ENCODE measurements around the gene CRYAA. TPM values are rescaled to one million over a fixed set of nuclear protein-coding genes. Genes with fewer than 3 reads are reported as not detected.
"Not testable (repeated sequence)": the region's sequence is repeated elsewhere in the genome, so short reads cannot be mapped to it uniquely, and the experiment has no call there.

CRYAA gene, protein sequence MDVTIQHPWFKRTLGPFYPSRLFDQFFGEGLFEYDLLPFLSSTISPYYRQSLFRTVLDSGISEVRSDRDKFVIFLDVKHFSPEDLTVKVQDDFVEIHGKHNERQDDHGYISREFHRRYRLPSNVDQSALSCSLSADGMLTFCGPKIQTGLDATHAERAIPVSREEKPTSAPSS
- polyA plus RNA-seq, result not detected
- long read RNA-seq, donor 1, result 0 reads
- long read RNA-seq, donor 2, result 0 reads
- long read RNA-seq, donor 3, result 0 reads
- long read RNA-seq, donor 4, result 0 reads
- long read RNA-seq, donor 5, result 0 reads
- long read RNA-seq, donor 6, result 0 reads
- long read RNA-seq, donor 7, result 0 reads
- long read RNA-seq, donor 8, result 0 reads
- long read RNA-seq, donor 9, result 0 reads
- long read RNA-seq, donor 10, result 0 reads
- long read RNA-seq, donor 11, result 0 reads

DNA sequence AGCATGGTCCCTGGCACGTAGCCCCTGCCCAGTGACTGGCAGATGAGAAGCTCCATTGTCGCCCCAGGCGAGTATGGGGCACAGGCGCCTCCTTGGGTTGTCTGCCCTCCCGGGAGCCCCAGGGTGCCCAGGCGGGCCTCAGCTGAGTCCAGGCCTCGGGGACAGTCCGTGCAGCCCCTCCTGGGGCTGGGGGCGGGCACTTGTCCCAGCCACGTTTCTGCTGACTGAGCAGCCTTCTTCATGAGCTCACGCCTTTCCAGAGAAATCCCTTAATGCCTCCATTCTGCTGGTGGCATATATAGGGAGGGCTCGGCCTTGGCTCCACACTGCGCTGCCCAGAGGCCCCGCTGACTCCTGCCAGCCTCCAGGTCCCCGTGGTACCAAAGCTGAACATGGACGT is at the start of gene CRYAA:
Gene CRYAA, plus strand, starts transcription at position 301 of the 400 bp plus-strand sequence. Its CDS starts 92 bp downstream, at position 393.
- not testable (repeated sequence) for H3K4me3 ChIP-seq (ENCODE audit: low read length); H3K9me3 ChIP-seq (ENCODE audit: control insufficient read depth, low read depth, low read length); H3K27me3 ChIP-seq (ENCODE audit: control insufficient read depth, insufficient read depth, low read length); DNase-seq; H3K4me1 ChIP-seq (ENCODE audit: control insufficient read depth, insufficient read depth, low read length); H3K27ac ChIP-seq (ENCODE audit: low read length); H3K36me3 ChIP-seq (ENCODE audit: control insufficient read depth, insufficient read depth, low read length)
- WGBS (ENCODE audit: insufficient coverage, low lambda C conversion rate), result no CpG with 5 or more reads among the region's 16 CpGs

DNA sequence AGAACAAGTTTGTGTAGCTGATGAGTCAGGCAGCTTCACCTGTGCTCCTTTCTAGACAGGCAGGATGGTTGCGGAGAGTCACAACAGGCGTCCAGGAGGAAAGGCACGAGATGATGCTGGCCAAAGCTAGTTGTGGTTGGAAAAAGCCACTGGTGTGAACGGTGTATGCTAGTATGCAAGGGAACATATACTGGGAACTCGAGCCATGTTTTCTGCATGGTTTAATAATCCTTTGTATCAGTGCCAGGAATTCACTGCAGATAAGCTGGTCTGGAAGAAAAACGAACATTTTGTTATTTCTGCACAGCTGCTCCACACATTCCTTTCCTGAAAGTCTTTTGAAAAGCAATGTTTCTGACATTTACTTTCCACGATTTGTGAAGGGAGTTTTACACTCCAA is 38.7 kb upstream of the CRYAA start:
- not testable (repeated sequence) for H3K27me3 ChIP-seq (ENCODE audit: control insufficient read depth, insufficient read depth, low read length); H3K9me3 ChIP-seq (ENCODE audit: control insufficient read depth, low read depth, low read length); H3K4me3 ChIP-seq (ENCODE audit: low read length); H3K27ac ChIP-seq (ENCODE audit: low read length); H3K36me3 ChIP-seq (ENCODE audit: control insufficient read depth, insufficient read depth, low read length); DNase-seq; H3K4me1 ChIP-seq (ENCODE audit: control insufficient read depth, insufficient read depth, low read length)
- WGBS (ENCODE audit: insufficient coverage, low lambda C conversion rate), result no CpG with 5 or more reads among the region's 7 CpGs

DNA sequence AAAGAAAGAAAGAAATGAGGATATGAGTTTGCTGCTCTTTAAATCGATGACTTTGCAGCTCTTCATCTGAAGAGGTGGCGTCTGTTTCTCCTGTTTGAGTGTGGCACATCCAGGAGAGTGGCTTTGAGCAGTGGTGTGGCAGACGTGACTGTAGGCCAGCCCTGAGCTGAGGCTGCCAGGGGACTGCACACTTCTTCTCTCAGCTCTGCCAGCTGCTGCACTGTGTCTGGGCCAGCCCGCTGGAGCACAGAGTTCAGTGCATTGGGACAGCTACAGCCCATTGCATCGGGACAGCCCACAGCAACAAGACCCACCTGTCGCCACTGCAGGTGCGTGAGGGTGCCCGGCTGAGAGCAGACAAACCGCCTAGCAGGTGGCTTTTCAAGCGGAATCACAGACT is 34.3 kb upstream of the CRYAA start:
- H3K36me3 ChIP-seq (ENCODE audit: control insufficient read depth, insufficient read depth, low read length); H3K9me3 ChIP-seq (ENCODE audit: control insufficient read depth, low read depth, low read length); H3K27ac ChIP-seq (ENCODE audit: low read length); H3K4me3 ChIP-seq (ENCODE audit: low read length); H3K27me3 ChIP-seq (ENCODE audit: control insufficient read depth, insufficient read depth, low read length); H3K4me1 ChIP-seq (ENCODE audit: control insufficient read depth, insufficient read depth, low read length); DNase-seq: not testable (repeated sequence)
- no CpG with 5 or more reads among the region's 10 CpGs for WGBS (ENCODE audit: insufficient coverage, low lambda C conversion rate)

DNA sequence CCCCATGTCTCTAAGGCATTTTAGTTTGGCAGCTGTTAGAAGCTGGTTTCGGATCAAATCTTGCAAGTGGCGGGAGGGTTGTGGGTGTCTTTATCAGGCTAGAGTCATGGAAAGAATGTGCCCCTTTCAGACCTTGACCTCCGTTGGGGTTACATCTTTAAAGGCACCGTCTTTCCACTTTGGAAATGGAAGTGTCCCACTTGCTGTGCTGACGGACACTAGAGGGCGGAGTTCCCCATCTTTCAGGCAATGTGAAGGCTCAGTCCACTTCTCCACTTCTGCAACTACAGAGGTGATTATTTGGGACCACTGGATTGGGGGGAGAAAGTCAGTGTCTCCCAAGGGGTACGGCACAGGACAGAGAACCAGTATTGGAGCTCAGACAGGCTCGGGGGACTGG is 29.9 kb upstream of the CRYAA start:
- not testable (repeated sequence) for H3K36me3 ChIP-seq (ENCODE audit: control insufficient read depth, insufficient read depth, low read length); H3K9me3 ChIP-seq (ENCODE audit: control insufficient read depth, low read depth, low read length); H3K27me3 ChIP-seq (ENCODE audit: control insufficient read depth, insufficient read depth, low read length); H3K27ac ChIP-seq (ENCODE audit: low read length); DNase-seq; H3K4me3 ChIP-seq (ENCODE audit: low read length); H3K4me1 ChIP-seq (ENCODE audit: control insufficient read depth, insufficient read depth, low read length)
- no CpG with 5 or more reads among the region's 8 CpGs for WGBS (ENCODE audit: insufficient coverage, low lambda C conversion rate)

DNA sequence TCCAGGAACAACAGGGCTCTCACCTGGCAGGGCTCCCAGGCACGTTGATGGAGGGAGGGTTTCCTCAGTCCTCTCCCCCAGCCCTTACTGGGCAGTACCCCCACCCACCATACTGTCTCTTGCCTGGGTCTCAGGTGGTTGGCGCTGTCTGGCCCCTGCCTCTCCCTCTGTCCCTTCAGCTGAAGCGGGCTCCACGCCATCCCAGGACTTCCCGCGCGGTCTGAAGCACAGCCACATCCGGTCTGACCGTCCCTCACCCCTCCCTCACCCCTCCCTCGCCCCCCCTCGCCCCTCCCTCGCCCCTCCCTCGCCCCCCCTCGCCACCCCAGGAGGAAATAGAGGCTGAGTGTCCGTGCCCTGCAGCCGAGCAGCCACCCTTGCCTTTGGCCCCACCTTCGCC is 27.4 kb upstream of the CRYAA start:
- not testable (repeated sequence) for H3K9me3 ChIP-seq (ENCODE audit: control insufficient read depth, low read depth, low read length); H3K4me1 ChIP-seq (ENCODE audit: control insufficient read depth, insufficient read depth, low read length); H3K27me3 ChIP-seq (ENCODE audit: control insufficient read depth, insufficient read depth, low read length); H3K4me3 ChIP-seq (ENCODE audit: low read length); DNase-seq; H3K27ac ChIP-seq (ENCODE audit: low read length); H3K36me3 ChIP-seq (ENCODE audit: control insufficient read depth, insufficient read depth, low read length)
- no CpG with 5 or more reads among the region's 17 CpGs for WGBS (ENCODE audit: insufficient coverage, low lambda C conversion rate)

DNA sequence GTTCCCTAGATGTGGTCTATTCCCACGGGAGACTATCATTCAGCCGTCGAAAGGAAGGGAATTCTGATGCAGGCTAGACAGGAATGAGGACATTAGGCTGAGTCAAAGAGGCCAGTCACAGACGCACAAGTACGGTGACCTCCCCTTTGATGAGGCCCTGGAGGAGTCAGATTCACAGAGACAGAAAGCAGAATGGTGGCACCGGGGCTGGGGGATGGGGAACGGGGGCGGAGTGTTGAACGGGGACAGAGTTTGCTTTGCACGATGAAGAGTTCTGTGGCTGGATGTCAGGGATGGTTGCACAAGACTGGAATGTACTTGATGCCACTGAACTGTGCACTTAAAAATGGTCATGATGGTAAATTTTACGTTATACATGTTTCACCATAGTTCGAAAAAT is 22.2 kb upstream of the CRYAA start:
- WGBS (ENCODE audit: insufficient coverage, low lambda C conversion rate), result no CpG with 5 or more reads among the region's 12 CpGs

DNA sequence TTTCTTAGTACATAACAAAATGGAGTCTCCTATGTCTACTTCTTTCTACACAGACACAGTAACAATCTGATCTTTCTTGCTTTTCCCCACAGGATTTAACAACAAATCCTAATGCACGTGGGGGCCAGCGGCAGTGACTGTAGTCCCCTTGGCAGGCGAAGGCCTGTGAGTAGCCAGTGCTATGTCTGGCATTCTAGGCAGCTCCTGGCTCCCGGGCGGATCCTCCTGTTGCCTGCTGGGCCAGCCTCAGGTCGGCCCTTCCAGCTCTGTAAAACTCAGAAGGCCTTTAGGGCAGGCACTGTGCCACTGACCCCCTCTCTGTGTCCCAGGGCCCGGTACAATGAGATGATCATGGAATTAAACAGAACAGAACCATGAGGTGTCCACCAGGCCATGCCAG is 20.8 kb upstream of the CRYAA start:
- not testable (repeated sequence) for H3K27ac ChIP-seq (ENCODE audit: low read length); H3K4me1 ChIP-seq (ENCODE audit: control insufficient read depth, insufficient read depth, low read length); H3K4me3 ChIP-seq (ENCODE audit: low read length); DNase-seq; H3K36me3 ChIP-seq (ENCODE audit: control insufficient read depth, insufficient read depth, low read length); H3K9me3 ChIP-seq (ENCODE audit: control insufficient read depth, low read depth, low read length); H3K27me3 ChIP-seq (ENCODE audit: control insufficient read depth, insufficient read depth, low read length)
- WGBS (ENCODE audit: insufficient coverage, low lambda C conversion rate), result no CpG with 5 or more reads among the region's 7 CpGs

More for the DNA sequence above, 22.2 kb upstream of the CRYAA start:
- not testable (repeated sequence) for H3K4me3 ChIP-seq (ENCODE audit: low read length); DNase-seq; H3K36me3 ChIP-seq (ENCODE audit: control insufficient read depth, insufficient read depth, low read length); H3K9me3 ChIP-seq (ENCODE audit: control insufficient read depth, low read depth, low read length); H3K27me3 ChIP-seq (ENCODE audit: control insufficient read depth, insufficient read depth, low read length); H3K4me1 ChIP-seq (ENCODE audit: control insufficient read depth, insufficient read depth, low read length); H3K27ac ChIP-seq (ENCODE audit: low read length)

DNA sequence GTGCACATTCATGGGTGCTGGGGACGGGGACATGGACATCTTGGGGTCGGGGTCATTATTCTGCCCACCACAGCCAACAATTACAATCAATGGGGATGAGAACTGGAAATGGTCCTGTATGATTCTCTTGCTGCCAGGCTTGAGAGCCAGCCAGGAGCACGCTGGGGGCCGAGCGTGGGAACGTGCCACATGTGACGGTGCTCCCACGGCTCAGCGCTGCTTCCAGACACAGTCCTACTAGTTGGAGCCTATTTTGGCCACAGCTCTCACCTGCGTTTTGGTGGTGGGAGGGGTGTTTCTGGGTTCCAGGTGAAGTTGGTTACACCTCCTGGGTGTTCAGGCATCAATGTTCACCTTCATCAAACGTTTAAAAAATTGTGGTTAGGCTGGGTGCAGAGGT is 19.5 kb upstream of the CRYAA start:
- H3K27ac ChIP-seq (ENCODE audit: low read length); H3K4me3 ChIP-seq (ENCODE audit: low read length); H3K36me3 ChIP-seq (ENCODE audit: control insufficient read depth, insufficient read depth, low read length); H3K9me3 ChIP-seq (ENCODE audit: control insufficient read depth, low read depth, low read length); DNase-seq; H3K27me3 ChIP-seq (ENCODE audit: control insufficient read depth, insufficient read depth, low read length); H3K4me1 ChIP-seq (ENCODE audit: control insufficient read depth, insufficient read depth, low read length): not testable (repeated sequence)
- no CpG with 5 or more reads among the region's 11 CpGs for WGBS (ENCODE audit: insufficient coverage, low lambda C conversion rate)

DNA sequence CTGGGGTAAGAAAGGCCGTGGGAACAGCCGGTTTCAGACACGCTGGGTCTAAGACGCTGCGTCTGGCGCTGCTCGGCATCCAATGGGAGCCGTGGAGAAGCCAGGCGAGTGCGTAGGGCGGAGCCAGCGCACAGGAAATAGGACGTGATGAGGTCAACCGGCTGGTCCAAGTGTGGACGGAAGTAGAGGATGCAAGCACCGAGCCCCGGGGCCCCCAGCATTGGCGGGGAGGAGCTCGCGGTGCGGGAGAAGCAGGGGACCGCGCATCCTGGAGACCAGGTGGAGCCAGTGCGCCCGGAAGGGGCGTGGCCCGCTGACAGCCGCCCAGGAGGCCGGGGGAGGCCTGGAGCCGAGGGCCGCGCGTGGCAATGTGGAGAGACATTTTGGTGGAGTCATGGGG is 15.2 kb upstream of the CRYAA start:
- H3K27me3 ChIP-seq (ENCODE audit: control insufficient read depth, insufficient read depth, low read length); H3K4me1 ChIP-seq (ENCODE audit: control insufficient read depth, insufficient read depth, low read length); H3K9me3 ChIP-seq (ENCODE audit: control insufficient read depth, low read depth, low read length); DNase-seq; H3K4me3 ChIP-seq (ENCODE audit: low read length); H3K27ac ChIP-seq (ENCODE audit: low read length); H3K36me3 ChIP-seq (ENCODE audit: control insufficient read depth, insufficient read depth, low read length): not testable (repeated sequence)
- WGBS (ENCODE audit: insufficient coverage, low lambda C conversion rate), result no CpG with 5 or more reads among the region's 33 CpGs

DNA sequence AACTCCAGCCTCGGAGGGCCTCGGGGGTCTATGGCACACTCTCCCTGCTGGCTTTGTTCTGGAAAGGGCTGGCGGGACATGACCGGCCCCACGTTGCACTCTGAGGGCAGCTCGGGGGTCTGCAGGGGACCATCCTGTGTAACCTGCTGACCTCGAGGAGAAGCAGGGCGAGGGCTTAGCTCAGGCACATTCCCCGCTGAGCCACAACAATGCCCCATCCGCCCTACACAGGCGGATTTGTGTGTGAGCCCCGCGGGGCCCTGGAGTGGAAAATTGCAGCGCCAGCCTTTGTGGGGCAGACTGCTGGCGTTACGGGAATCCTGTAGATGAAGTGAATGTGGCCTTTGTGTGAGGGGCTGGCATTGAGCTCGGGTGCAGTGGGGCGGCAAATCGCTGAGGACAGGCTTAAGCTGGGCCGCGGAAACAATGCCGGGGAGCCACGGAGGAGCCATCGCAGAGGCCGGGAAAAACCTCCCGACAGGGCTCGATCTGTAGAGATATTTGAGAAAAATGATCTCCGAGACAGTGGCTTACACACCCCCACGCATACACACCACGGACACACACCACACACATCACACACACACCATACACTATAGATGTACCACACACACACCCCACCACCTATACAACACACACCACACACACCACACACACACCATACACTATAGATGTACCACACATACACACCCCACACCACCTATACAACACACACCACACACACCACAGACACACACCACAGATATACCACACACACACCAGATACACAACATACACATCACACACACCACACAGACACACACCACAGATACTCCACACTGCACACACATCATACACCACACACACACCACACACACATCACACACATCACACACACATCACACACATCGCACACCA is 9.3 kb upstream of the CRYAA start:
- H3K9me3 ChIP-seq (ENCODE audit: control insufficient read depth, low read depth, low read length); DNase-seq: not testable (repeated sequence)

More for the DNA sequence above, 9.3 kb upstream of the CRYAA start:
- not testable (repeated sequence) for H3K27ac ChIP-seq (ENCODE audit: low read length); H3K27me3 ChIP-seq (ENCODE audit: control insufficient read depth, insufficient read depth, low read length); H3K4me1 ChIP-seq (ENCODE audit: control insufficient read depth, insufficient read depth, low read length); H3K36me3 ChIP-seq (ENCODE audit: control insufficient read depth, insufficient read depth, low read length); H3K4me3 ChIP-seq (ENCODE audit: low read length)
- WGBS (ENCODE audit: insufficient coverage, low lambda C conversion rate), result no CpG with 5 or more reads among the region's 31 CpGs

Measured in large intestine (tissue), 12 donors.